GM19035 (cell line): ENCODE results near the gene PHF21A.

Source experiments
- ATAC-seq: cut with Tn5 transposase; IDR thresholded peaks from one replicate; pipeline ENCODE4 v1.9.1; 2021; ENCODE audit not compliant: unreplicated experiment

The PHF21A gene

DNA sequence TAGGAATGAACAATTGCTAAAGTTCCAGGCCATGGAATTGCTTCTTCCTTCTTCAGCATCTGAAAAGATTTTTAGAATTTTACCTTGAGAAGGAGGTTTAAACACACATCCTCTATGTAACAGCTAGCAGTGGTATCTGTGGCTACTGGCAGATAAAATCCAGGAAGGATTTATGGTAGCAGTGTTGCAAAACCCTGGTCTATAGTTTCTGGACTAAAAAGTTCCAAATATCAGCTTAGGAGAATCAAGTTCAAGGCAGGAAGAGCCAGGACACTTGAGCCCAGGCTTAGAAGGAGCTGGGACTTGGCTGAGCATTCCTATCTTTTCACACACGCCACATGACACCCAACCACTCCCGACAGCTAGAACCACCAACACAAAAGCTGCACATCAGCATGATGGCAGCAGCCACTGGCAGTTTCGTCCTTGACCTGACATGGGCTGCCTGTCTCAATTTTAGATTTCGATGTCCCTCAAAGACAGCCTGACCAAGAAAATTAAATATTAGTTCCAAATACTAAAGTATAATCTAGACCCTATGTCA lies 184.7 kb downstream of the PHF21A start:
- no peak for ATAC-seq

DNA sequence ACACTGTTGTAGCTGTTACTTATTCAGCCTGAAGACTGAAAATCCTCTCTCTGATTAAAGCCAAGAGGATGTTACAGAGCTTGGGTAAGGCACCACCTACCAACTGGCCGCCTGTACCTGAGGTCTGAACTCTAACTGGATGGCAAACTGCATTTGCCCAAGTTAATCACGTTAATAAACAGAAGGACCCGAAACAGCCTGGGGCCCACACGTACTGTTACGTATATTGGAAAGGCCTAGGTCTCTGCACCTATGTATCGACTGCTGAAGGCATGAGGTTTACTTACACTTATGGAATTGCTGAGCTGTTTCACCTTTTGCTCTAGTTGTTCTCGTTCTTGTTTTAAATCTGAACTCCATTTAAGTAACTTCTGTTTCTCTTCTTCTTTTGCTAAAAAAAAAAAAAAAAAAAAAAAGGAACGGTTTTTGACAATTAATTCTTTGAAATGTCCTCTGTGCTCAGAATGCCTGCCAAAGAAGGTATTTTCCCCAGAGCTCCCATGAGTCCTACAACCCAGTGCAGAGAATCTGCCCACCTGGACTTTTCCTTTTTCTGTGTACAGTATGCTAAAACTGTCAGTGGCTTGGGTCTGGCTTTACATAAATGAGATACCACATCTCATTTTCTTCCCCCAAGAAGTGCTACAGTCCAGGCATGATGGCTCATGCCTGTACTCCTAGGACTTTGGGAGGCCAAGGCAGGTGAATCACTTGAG lies 185.7 kb downstream of the PHF21A start:
- no peak for ATAC-seq

DNA sequence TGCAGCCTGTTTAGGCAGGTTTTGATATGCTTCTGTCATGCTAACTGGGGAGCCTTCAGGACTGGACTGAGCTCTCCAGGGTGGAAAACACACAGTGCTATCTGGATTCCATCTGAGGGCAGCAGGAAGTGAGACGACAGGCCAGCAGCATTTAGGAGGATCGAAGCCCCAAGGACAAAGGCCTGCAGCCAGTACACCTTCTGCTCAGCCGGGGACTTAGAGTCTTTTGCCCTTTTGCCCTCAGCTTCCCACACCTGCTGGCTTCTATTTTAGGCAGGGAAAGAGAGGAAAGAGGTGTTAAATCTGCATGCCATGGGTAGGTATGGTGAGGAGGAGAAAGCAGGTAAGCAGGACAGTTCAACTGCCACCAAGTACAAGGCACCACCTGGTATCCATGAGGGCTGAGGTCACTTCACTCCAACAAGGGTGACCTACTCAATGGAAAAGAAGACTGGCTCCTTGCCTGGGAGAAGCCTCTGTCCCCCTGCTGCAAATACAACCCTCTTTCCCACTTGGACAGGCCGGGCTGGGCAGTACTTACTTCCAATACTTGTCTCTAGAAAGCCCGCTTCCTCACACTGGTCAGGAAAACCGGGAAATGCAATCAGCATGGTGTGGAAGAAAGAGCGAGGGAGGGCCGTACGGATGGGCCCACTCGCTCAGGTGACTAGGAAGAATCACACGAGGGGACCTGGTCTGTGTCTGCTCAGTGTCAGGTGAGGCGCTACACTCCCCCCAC lies 186.5 kb downstream of the PHF21A start:
- ATAC-seq, result no peak

DNA sequence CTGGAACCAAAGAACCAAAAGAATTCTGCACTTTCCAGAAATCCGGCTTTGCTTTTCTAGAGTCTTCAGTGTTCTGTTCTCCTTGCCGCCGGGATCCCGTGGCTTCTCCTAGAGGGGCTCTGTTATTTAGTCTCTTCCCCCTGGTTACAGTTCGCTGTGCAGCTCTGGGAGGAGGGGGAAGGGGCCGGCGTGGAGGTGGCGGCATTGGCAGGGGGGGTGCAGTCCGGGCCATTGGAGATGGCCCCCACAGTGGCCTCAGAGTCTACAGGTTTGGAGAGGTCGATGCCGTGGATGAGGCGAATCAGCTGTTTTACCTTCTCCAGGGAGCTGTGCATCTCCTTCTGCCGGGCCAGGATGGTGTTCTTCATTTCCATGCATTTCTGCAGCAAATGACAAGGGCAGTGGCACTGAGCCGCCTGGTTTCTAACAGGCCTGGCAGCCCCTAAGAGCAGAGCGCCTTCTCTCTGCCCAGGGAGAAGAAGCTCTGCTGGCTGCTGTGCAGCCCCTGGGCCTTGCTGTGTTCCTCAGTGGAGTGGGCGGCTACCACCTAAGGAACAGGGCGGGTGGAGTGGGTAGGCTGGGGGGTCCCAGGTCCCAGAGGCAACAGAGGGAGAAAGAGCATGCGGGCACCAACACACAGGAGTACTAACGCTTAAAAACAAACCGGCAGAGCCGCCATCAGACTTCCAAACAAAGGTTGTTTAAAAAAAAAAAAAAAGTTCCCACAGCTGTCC lies 187.2 kb downstream of the PHF21A start:
- no peak for ATAC-seq

DNA sequence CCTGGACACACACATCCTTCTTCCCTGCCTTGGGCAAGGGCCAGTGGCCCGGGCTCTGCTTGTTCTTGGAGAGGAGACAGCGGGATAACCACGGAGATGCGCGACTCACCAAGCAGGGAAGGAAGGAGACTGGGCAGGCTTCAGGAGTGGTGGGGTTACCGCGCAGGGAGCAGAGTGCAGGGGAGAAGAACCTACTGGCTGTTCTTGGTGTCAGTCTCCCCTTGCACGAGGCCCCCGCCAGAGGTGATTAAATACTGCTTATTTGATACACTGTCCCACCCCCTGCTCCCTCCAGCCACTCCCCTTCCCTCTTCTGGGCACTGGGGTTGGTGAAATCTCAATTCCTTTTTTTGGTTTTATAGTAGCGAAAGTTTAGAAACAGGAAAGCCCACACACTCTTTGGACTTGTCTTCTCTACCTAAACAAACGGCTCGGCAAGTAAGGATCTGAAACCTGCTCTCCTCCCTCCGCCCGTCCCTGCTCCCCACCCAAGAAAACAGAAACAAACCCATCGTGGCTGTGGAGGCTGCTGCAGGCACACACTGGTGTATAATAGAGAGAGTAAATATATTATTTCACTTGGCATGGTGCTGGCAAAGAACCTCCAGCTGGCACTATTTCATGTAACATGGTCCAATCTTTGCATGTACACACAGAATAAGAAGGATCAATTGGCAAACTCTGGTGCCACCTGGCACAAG lies 188.0 kb downstream of the PHF21A start:
- ATAC-seq, result no peak

DNA sequence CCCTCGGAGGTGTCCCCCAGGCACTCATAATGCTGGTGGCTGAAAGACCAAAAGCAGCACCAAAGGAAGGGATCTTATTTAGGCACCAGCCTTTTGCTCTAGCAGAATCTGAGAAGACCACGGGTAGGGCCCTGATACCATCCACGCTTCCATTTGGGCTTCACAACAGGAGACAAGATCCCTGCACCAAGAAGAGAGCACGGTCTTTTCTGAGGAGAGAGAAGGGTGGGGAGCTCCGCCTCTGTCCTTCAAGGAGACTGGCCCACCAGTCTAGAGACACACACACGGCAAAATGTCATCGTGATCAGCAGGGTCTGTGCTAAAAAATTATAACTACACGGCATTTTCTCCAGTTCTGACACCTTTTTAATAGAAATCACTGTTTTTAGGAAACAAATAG lies 189.0 kb downstream of the PHF21A start:
- no peak for ATAC-seq

DNA sequence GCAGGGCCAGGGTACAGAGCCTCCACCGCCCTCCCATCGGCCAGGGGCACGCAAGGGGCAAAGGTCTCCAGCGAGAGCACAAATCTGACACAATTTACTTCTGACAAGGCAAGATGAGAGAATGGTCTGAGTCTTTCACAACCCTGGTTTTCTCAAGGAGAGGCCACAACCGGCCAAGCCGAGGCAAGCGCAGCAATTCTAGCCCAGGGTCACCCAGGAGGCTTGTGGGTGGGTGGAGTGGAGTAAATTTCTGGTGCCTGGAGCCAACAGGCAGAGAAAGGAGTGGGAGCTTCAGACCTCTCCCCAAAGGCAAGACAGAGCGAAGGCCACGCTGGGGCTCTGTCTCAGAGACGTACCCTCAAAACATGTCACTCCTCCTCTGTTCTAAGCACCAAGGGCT lies 189.5 kb downstream of the PHF21A start:
- no peak for ATAC-seq

DNA sequence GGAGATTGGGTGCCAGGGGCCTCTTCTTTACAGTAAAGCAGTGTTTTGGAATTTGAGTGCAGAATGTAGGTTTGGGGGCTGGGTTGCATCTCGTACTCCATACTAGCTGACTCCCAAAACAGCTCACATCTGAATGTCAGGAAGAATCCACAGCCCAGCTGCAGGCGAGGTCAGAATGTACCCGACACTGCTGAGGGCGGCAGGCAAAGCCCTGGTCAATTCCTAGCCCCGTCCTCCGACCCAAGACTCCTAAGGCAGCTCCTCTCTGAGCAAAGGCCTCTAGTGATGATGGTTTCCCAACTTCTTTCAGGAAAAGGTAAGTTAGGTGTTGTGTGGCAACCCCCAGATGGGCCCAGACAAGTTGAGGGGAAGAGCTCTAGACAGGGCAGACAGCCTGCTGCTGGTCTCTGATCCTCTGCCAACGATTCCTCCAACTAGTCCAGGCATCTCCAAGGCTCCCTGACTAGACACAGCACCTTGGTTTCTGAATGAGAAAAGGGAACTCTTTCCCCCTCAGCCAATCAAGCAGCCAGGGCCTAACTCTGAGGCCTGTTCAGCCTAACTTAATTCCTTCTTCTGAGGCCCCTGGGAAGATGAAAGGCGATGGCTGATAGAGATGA lies 190.2 kb downstream of the PHF21A start:
- no peak for ATAC-seq

DNA sequence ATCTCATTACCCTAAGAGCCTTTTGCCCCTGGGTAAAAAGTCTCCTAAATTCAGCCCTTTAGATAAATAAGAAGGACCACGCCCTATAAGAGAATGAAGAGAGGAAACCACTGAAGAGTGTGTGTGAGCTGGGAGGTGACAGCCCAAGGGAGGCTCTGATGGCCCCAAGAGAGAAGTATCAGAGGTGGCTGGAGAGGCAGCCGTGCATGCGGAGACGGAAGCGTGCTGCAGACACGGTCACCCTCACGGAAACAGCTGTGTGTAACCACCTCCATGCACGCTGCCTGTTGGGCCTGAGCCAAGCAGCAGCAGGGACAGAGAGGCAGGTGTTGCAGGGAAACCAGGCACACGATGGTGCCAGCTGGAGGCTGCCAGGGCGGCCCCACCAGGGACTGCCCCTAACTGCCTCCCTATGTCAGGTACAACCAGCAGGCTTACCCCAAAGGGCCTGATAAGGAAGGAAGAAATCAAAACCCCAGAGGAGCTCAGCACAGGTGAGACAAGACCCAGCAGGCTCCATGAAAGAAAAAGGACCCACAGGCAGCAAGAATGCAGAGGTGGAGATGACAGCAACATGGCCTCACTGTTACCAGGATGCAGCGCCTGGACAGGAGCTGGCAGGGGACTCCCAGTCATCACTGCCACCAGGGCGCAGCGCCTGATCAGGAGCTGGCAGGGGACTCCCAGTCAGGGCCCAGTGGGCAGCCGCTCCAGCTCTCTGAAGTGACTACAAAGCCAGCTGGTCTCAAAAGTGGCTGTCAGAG lies 191.0 kb downstream of the PHF21A start:
- peak; percentile 95 for ATAC-seq

DNA sequence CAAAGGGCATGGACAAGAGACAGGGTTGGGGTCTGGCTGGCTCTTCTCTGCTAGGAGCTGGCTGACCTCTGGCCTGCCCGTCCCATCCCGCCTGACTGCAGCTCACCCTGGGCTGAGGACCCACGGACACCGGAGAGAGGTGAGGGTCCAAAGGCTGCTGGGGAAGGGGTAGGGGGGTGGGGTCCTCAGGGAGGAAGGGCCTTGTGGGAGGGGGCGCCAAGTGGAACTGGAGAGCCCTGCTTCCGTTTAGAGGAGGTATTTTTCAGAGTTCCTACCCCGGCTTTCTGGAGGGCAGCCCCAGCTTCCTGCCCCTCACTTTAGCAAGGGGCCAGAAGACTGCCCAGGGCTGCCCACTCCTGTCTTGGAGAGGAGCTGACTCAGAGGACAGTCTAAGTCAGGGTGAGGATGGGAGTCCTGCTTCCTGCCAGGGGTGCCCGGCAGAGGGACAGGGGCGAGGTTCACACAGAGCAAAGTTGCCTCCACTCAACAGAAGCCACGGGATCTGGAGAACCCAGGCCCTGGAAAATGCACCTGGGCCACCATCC lies 191.7 kb downstream of the PHF21A start:
- peak; percentile 3 for ATAC-seq

DNA sequence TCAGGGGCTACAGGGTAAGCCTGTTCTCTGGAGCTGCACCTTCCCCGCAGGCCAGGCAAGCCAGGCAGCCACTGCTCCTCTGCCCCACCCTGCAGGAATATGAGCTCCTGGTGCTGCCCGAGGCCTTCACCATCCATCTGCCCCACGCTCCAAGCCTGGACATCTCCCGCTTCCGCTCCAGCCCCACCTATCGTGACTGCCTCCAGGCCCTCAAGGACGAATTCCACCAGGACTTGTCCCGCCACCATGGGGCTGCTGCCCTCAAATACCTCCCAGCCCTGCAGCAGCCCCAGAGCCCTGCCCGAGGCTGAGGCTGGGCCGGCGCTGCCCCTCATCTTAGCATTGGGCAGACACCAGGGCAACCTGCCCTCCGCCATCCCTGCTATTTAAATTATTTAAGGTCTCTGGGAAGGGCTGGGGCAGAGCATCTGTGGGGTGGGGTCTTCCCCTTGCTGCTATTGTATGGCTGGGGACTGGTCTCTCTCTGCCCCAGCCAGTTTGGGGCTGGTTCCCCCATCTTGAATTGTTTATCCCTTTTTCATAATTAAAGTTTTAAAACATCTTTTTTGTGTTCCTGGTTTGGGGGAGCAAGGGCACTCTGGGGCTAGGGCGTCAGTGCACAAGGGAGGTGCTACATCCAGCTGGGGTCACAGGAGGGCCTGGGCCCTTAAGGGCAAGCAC lies 192.6 kb downstream of the PHF21A start:
- ATAC-seq, result no peak

DNA sequence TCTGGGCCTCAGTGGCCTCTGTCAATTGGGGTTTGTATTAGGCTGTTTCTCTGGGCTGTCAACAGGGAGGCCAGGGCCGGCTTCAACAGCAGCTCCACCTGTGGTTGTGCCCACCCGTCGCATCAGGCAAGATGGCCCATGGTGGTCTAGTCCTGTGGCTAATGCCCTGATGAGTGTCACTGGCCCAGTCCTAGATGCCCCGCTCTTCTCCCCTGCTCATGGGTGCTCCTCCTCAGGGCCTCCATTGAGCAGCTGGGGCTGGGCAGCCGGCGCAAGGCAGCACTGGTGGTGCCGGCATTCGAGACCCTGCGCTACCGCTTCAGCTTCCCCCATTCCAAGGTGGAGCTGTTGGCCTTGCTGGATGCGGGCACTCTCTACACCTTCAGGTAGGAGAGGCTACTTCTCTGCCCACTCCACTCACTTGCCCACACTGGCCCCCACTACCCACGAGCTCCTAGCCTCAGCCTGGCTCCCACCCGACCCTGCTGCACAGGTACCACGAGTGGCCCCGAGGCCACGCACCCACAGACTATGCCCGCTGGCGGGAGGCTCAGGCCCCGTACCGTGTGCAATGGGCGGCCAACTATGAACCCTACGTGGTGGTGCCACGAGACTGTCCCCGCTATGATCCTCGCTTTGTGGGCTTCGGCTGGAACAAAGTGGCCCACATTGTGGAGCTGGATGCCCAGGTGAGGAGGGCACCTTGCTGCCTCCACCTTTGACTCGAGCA lies 193.4 kb downstream of the PHF21A start:
- no peak for ATAC-seq

DNA sequence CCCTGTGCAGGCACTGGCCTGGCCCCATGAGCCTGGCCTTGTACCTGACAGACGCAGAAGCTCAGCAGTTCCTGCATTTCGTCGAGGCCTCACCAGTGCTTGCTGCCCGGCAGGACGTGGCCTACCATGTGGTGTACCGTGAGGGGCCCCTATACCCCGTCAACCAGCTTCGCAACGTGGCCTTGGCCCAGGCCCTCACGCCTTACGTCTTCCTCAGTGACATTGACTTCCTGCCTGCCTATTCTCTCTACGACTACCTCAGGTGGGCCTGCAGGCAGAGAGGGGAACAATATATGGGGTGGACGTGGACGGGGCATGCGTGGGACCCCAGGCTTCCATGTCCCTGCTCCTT lies 193.9 kb downstream of the PHF21A start:
- no peak for ATAC-seq

DNA sequence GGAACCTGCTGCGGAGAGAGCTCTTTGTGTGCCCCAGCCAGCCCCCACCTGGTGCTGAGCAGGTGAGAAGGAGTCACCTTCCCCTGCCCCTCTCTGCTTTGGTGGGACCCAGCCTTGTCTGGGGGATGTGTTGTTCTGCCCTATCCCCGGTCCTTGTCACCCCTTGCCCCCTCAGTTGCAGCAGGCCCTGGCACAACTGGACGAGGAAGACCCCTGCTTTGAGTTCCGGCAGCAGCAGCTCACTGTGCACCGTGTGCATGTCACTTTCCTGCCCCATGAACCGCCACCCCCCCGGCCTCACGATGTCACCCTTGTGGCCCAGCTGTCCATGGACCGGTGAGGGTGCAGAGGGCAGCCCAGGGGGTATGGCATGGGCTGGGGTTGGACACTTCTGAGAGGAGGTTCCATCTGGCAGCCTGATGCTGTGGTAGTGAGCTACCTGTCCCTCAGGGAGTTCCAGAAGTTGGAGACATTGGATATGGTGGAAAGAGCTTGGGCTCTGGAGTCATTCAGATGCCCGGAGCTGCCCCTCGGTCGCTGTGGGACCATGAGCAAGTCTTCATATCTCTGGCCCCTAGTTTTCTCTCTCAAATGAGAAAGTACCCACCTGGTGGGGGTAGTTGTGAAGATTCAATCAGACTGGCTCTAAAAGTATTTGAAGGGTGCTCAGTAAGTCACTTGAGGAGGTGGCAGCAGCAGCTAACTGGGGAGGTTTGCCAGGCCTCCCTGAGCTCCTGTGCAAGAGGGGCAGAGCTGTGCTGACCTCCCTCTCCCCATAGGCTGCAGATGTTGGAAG lies 194.5 kb downstream of the PHF21A start:
- no peak for ATAC-seq

DNA sequence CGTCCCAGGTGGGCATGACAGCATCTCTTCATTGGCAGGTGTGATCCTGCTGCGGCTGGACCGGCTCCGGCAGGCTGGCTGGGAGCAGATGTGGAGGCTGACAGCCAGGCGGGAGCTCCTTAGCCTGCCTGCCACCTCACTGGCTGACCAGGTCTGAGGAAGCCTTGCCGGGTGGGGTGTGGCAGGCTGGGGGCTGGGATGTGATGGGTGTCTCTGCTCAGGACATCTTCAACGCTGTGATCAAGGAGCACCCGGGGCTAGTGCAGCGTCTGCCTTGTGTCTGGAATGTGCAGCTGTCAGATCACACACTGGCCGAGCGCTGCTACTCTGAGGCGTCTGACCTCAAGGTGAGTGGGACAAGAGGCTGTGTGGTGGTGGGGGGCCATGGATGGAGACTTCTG lies 195.3 kb downstream of the PHF21A start:
- ATAC-seq, result no peak

DNA sequence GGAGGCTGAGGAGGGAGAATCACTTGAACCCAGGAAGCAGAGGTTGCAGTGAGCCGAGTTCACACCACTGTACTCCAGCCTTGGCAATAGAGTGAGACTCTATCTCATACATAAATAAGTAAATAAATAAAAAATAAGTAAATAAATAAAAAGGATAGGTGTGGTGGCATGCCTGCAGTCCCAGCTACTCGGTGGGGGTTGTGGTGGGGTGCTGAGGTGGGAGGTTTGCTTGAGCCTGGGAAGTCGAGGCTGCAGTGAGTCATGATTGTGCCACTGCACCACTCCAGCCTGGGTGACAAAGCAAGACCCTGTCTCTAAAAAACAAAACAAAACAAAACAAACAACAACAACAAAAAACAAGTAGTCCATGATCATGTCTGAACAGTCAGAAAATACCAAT lies 195.7 kb downstream of the PHF21A start:
- no peak for ATAC-seq

DNA sequence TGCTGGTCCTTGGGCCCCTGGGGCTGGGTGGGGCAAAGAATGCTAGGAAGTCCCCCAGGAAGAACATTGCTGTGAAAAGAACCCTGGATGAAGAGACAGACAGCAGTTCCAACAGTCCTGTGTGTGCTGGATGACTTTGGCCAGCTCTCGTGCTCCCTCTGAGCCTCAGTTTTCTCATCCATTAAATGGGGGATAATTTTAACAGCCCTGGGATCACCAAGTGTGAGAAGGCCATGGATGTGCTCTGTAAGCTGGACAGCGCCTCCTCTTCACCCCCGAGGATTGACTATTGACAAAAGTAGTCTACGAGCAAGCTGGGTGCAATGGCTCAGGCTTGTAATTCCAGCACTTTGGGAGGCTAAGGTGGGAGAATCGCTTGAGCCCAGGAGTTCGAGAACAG lies 196.3 kb downstream of the PHF21A start:
- ATAC-seq, result no peak
